WTC11 (cell line): ENCODE data around the gene NOTUM. TPM values are rescaled to one million over a fixed set of nuclear protein-coding genes. Genes with fewer than 3 reads are reported as not detected.

ENCODE experiments used
- ATAC-seq: fragments of 200-7000 bp; cut with Tn5 transposase; 2 replicates; pipeline ENCODE4 v1.10.0; 2021; ENCODE audit warnings: mild to moderate bottlenecking, moderate library complexity
- CTCF ChIA-PET: fragments of 300-600 bp; sonication (Branson Sonifier 250); formaldehyde crosslinking; loops from one replicate; lab custom pipeline; 2021; ENCODE audit warnings: antibody characterized with exemption; lab: Charles Lee
- POLR2A ChIA-PET: fragments of 350-600 bp; sonication (Branson Sonifier 250); formaldehyde crosslinking; loops from one replicate; lab custom pipeline; 2021; ENCODE audit warnings: antibody characterized with exemption; lab: Charles Lee
- DNase-seq: peaks from one replicate; pipeline ENCODE4 v3.0.0; 2021; ENCODE audit warnings: low spot score
- H3K27ac Mint-ChIP-seq: 2 replicates; pipeline ENCODE4 v1.8.0; 2021; ENCODE audit warnings: mixed read lengths
- H3K27me3 Mint-ChIP-seq: 2 replicates; pipeline ENCODE4 v1.8.0; 2021; ENCODE audit warnings: low read depth, mild to moderate bottlenecking, moderate library complexity, mixed read lengths
- H3K36me3 Mint-ChIP-seq: 2 replicates; pipeline ENCODE4 v1.8.0; 2021; ENCODE audit warnings: mixed read lengths
- H3K4me1 Mint-ChIP-seq: 2 replicates; pipeline ENCODE4 v1.8.0; 2022; ENCODE audit warnings: mixed read lengths
- H3K4me3 Mint-ChIP-seq: 2 replicates; pipeline ENCODE4 v1.8.0; 2021; ENCODE audit warnings: mild to moderate bottlenecking, moderate library complexity, mixed read lengths
- H3K9me3 Mint-ChIP-seq: 2 replicates; pipeline ENCODE4 v1.8.0; 2021; ENCODE audit warnings: mixed read lengths
- AFF4 ChIP-seq: sonication (generic); formaldehyde crosslinking; IDR thresholded peaks from 2 replicates; pipeline ENCODE4 v1.8.1; 2023; ENCODE audit warnings: mild to moderate bottlenecking, missing genetic modification reagents, borderline replicate concordance
- ATF1 ChIP-seq: sonication (generic); formaldehyde crosslinking; IDR thresholded peaks from 2 replicates; pipeline ENCODE4 v1.8.1; 2023; ENCODE audit warnings: mild to moderate bottlenecking, moderate library complexity, missing genetic modification reagents
- CBFB ChIP-seq: sonication (generic); formaldehyde crosslinking; IDR thresholded peaks from 2 replicates; pipeline ENCODE4 v1.8.1; 2022; ENCODE audit warnings: mild to moderate bottlenecking, low read depth, missing genetic modification reagents
- CDX4 ChIP-seq: fragments of 250-450 bp; sonication (Bioruptor Pico); IDR thresholded peaks from 2 replicates; pipeline ENCODE4 v1.9.0; 2021; ENCODE audit warnings: moderate library complexity, mild to moderate bottlenecking, inconsistent platforms, borderline replicate concordance
- CREM ChIP-seq: sonication (generic); formaldehyde crosslinking; IDR thresholded peaks from 2 replicates; pipeline ENCODE4 v1.8.1; 2022; ENCODE audit warnings: mild to moderate bottlenecking, missing genetic modification reagents, moderate library complexity
- E2F4 ChIP-seq: sonication (generic); formaldehyde crosslinking; IDR thresholded peaks from 2 replicates; pipeline ENCODE4 v1.8.1; 2022; ENCODE audit warnings: low read depth, mild to moderate bottlenecking, moderate library complexity, missing genetic modification reagents, borderline replicate concordance
- E2F5 ChIP-seq: sonication (generic); formaldehyde crosslinking; IDR thresholded peaks from 2 replicates; pipeline ENCODE4 v1.8.1; 2022; ENCODE audit warnings: mild to moderate bottlenecking, moderate library complexity, missing genetic modification reagents
- EMX1 ChIP-seq: fragments of 250-450 bp; sonication (Bioruptor Pico); IDR thresholded peaks from 2 replicates; pipeline ENCODE4 v1.8.0; 2021; ENCODE audit warnings: mild to moderate bottlenecking
- ESRRA ChIP-seq: sonication (generic); formaldehyde crosslinking; IDR thresholded peaks from 2 replicates; pipeline ENCODE4 v1.8.1; 2022; ENCODE audit warnings: mild to moderate bottlenecking, missing genetic modification reagents, borderline replicate concordance
- ETV6 ChIP-seq: sonication (generic); formaldehyde crosslinking; IDR thresholded peaks from 2 replicates; pipeline ENCODE4 v1.8.1; 2022; ENCODE audit warnings: mild to moderate bottlenecking, missing genetic modification reagents
- FOXP4 ChIP-seq: sonication (generic); formaldehyde crosslinking; IDR thresholded peaks from 2 replicates; pipeline ENCODE4 v1.8.0; 2022; ENCODE audit warnings: mild to moderate bottlenecking, missing genetic modification reagents
- HMGXB4 ChIP-seq: sonication (generic); formaldehyde crosslinking; IDR thresholded peaks from 2 replicates; pipeline ENCODE4 v1.8.1; 2023; ENCODE audit warnings: mild to moderate bottlenecking, moderate library complexity, missing genetic modification reagents
- MYBL2 ChIP-seq: sonication (generic); formaldehyde crosslinking; IDR thresholded peaks from 2 replicates; pipeline ENCODE4 v1.8.1; 2023; ENCODE audit warnings: mild to moderate bottlenecking, moderate library complexity, missing genetic modification reagents
- NFYB ChIP-seq: sonication (generic); formaldehyde crosslinking; conservative IDR thresholded peaks from 2 replicates; pipeline ENCODE4 v1.8.0; 2022; ENCODE audit warnings: low read depth, missing genetic modification reagents
- NR2C2 ChIP-seq: sonication (generic); formaldehyde crosslinking; IDR thresholded peaks from 2 replicates; pipeline ENCODE4 v1.8.0; 2022; ENCODE audit warnings: mild to moderate bottlenecking, missing genetic modification reagents
- PRRX2 ChIP-seq: fragments of 250-450 bp; sonication (Bioruptor Pico); IDR thresholded peaks from 2 replicates; pipeline ENCODE4 v1.8.0; 2021; ENCODE audit warnings: mild to moderate bottlenecking
- RELA ChIP-seq: sonication (generic); formaldehyde crosslinking; IDR thresholded peaks from 2 replicates; pipeline ENCODE4 v1.8.1; 2022; ENCODE audit warnings: missing genetic modification reagents, mild to moderate bottlenecking, borderline replicate concordance
- RORB ChIP-seq: fragments of 250-450 bp; sonication (Bioruptor Pico); IDR thresholded peaks from 2 replicates; pipeline ENCODE4 v1.9.0; 2021; ENCODE audit warnings: mild to moderate bottlenecking
- SMAD3 ChIP-seq: sonication (generic); formaldehyde crosslinking; IDR thresholded peaks from 2 replicates; pipeline ENCODE4 v1.8.0; 2022; ENCODE audit warnings: missing genetic modification reagents, mild to moderate bottlenecking, borderline replicate concordance
- TCF7 ChIP-seq: sonication (generic); formaldehyde crosslinking; IDR thresholded peaks from 2 replicates; pipeline ENCODE4 v1.8.0; 2022; ENCODE audit warnings: mild to moderate bottlenecking, low read depth, missing genetic modification reagents, moderate library complexity
- USF1 ChIP-seq: sonication (generic); formaldehyde crosslinking; IDR thresholded peaks from 2 replicates; pipeline ENCODE4 v1.8.0; 2022; ENCODE audit warnings: mild to moderate bottlenecking, missing genetic modification reagents
- ZBTB43 ChIP-seq: sonication (generic); formaldehyde crosslinking; IDR thresholded peaks from 2 replicates; pipeline ENCODE4 v1.8.1; 2023; ENCODE audit warnings: mild to moderate bottlenecking, missing genetic modification reagents
- ZNF396 ChIP-seq: fragments of 250-450 bp; sonication (Bioruptor Pico); IDR thresholded peaks from 2 replicates; pipeline ENCODE4 v1.8.0; 2021; ENCODE audit warnings: mild to moderate bottlenecking, moderate library complexity, borderline replicate concordance
- ZNF671 ChIP-seq: fragments of 250-450 bp; sonication (Bioruptor Pico); IDR thresholded peaks from 2 replicates; pipeline ENCODE4 v1.8.0; 2021; ENCODE audit warnings: mild to moderate bottlenecking
- total RNA-seq: library from RNA; stranded (reverse); gene quantifications from 3 replicates; pipeline ENCODE4 v1.2.3, GENCODE V29; 2021

Gene NOTUM
- total RNA-seq, 1 experiment from 2014 or later = 1.7 TPM

GRCh38 chr17:81951785-81952684, 9.0 kb downstream of the NOTUM start (continued):
- TF ChIP-seq USF1 (CRISPR knock-in tag) = no peak
- no peak for TF ChIP-seq ZNF671 (CRISPR knock-in tag)
- no peak for TF ChIP-seq EMX1 (CRISPR knock-in tag)
- TF ChIP-seq E2F4 (CRISPR knock-in tag) = no peak
- TF ChIP-seq ZNF396 (CRISPR knock-in tag) = no peak
- no peak for TF ChIP-seq CREM (CRISPR knock-in tag)
- no peak for TF ChIP-seq SMAD3
- no peak for TF ChIP-seq PRRX2
- no peak for TF ChIP-seq E2F5 (CRISPR knock-in tag)
- no peak for TF ChIP-seq ATF1 (CRISPR knock-in tag)
- no peak for TF ChIP-seq AFF4 (CRISPR knock-in tag)
- TF ChIP-seq HMGXB4 = no peak

- ATAC-seq (no peak), DNase-seq (no peak)
- H3K27ac Mint-ChIP-seq = no peak overlapping the region
- no peaks in the 10 kb centered on the region for H3K27me3 Mint-ChIP-seq
- POLR2A ChIA-PET = no interaction called here
- no peaks in the 10 kb centered on the region for H3K4me1 Mint-ChIP-seq
- no peak overlapping the region for H3K4me3 Mint-ChIP-seq
- H3K9me3 Mint-ChIP-seq = no peaks in the 10 kb centered on the region
- CTCF ChIA-PET = interaction anchor here (0.6 to 0.7 kb wide), 2 partner anchors 9 to 87 kb away, joined by 3 to 5 read pairs; partner anchors contain the start of gene DCXR
- no peaks in the 10 kb centered on the region for H3K36me3 Mint-ChIP-seq
- no peak for TF ChIP-seq MYBL2
- TF ChIP-seq CDX4 = no peak
- TF ChIP-seq ESRRA (CRISPR knock-in tag) = no peak
- no peak for TF ChIP-seq RORB (CRISPR knock-in tag)
- no peak for TF ChIP-seq ETV6 (CRISPR knock-in tag)
- no peak for TF ChIP-seq NFYB (CRISPR knock-in tag)
- no peak for TF ChIP-seq FOXP4 (CRISPR knock-in tag)
- TF ChIP-seq RELA = no peak
- TF ChIP-seq TCF7 = no peak
- TF ChIP-seq NR2C2 (CRISPR knock-in tag) = no peak
- TF ChIP-seq CBFB = no peak
- no peak for TF ChIP-seq EMX1 (CRISPR knock-in tag)
- no peak for TF ChIP-seq ZBTB43 (CRISPR knock-in tag)
- no peak for TF ChIP-seq ATF1 (CRISPR knock-in tag)
These were observed 10.5 kb downstream of the NOTUM start for GRCh38 chr17:81950501-81950900.
